Loucy (cell line): ENCODE results near the gene SAP30L.

Experiments used
- H2AFZ ChIP-seq: fragments of 200-600 bp; sonication (generic); 2 replicates; pipeline ENCODE4 v1.6.0; 2016; ENCODE audit warnings: antibody characterized with exemption, mild to moderate bottlenecking, low read length, moderate library complexity
- H3F3A ChIP-seq: fragments of 200-600 bp; 2 replicates; pipeline ENCODE4 v1.6.0; 2016; ENCODE audit warnings: antibody characterized with exemption, low read depth, mild to moderate bottlenecking
- H3K27me3 ChIP-seq: fragments of 200-600 bp; sonication (generic); 2 replicates; pipeline ENCODE4 v1.6.1; 2014; ENCODE audit warnings: low read length, mild to moderate bottlenecking; ENCODE audit not compliant: insufficient read depth, poor library complexity, severe bottlenecking
- H3K36me3 ChIP-seq: fragments of 200-600 bp; sonication (generic); 2 replicates; pipeline ENCODE4 v1.6.1; 2016; ENCODE audit warnings: low read length; ENCODE audit not compliant: insufficient read depth
- H3K4me1 ChIP-seq: fragments of 200-600 bp; sonication (generic); 2 replicates; pipeline ENCODE4 v1.5.1; 2014; ENCODE audit warnings: low read length, mild to moderate bottlenecking; ENCODE audit not compliant: insufficient read depth, poor library complexity, severe bottlenecking
- H3K4me2 ChIP-seq: fragments of 200-600 bp; sonication (generic); 2 replicates; pipeline ENCODE4 v1.6.0; 2014; ENCODE audit warnings: antibody characterized with exemption, low read length, low read depth, mild to moderate bottlenecking; ENCODE audit not compliant: poor library complexity, severe bottlenecking
- H3K4me3 ChIP-seq: fragments of 200-600 bp; sonication (generic); 2 replicates; pipeline ENCODE4 v1.5.1; 2014; ENCODE audit warnings: low read length, mild to moderate bottlenecking, mixed read lengths; ENCODE audit not compliant: poor library complexity, severe bottlenecking
- H3K79me2 ChIP-seq: fragments of 200-600 bp; sonication (generic); 2 replicates; pipeline ENCODE4 v1.6.1; 2014; ENCODE audit warnings: low read length; ENCODE audit not compliant: insufficient read depth
- H3K9ac ChIP-seq: fragments of 200-600 bp; sonication (generic); 2 replicates; pipeline ENCODE4 v1.6.0; 2014; ENCODE audit warnings: mild to moderate bottlenecking, low read depth, low read length, moderate library complexity; ENCODE audit not compliant: poor library complexity, severe bottlenecking
- H3K9me2 ChIP-seq: fragments of 200-600 bp; sonication (generic); replicated peaks from 2 replicates; pipeline ENCODE4 v1.6.1; 2016; ENCODE audit warnings: low read depth, low read length, mixed read lengths
- H3K9me3 ChIP-seq: fragments of 200-600 bp; sonication (generic); 2 replicates; pipeline ENCODE4 v1.6.1; 2014; ENCODE audit warnings: mild to moderate bottlenecking, antibody characterized with exemption, low read length, low read depth; ENCODE audit not compliant: insufficient read depth
- H4K20me1 ChIP-seq: fragments of 200-600 bp; sonication (generic); 2 replicates; pipeline ENCODE4 v1.6.0; 2014; ENCODE audit warnings: antibody characterized with exemption, low read length, mild to moderate bottlenecking; ENCODE audit not compliant: insufficient read depth, poor library complexity, severe bottlenecking
- CTCF ChIP-seq: fragments of 200-600 bp; sonication (generic); conservative IDR thresholded peaks from 2 replicates; pipeline ENCODE4 v1.5.1; 2014; ENCODE audit warnings: mild to moderate bottlenecking, antibody characterized with exemption, low read length
- EZH2phosphoT487 ChIP-seq: fragments of 200-600 bp; IDR thresholded peaks from 2 replicates; pipeline ENCODE4 v1.6.1; 2018; ENCODE audit warnings: antibody characterized with exemption, mild to moderate bottlenecking, moderate library complexity, borderline replicate concordance

Gene SAP30L

GRCh38 chr5:154451957-154452356 is 6.2 kb downstream of the SAP30L start:
- no peaks in the 10 kb centered on the region for H3F3A ChIP-seq
- no peak overlapping the region for H3K4me3 ChIP-seq
- peaks cover 37% of the 10 kb centered on the region for H3K79me2 ChIP-seq
- no peak overlapping the region for H2AFZ ChIP-seq
- H3K4me1 ChIP-seq: peaks cover 31% of the 10 kb centered on the region
- no peaks in the 10 kb centered on the region for H3K9me2 ChIP-seq
- H3K9me3 ChIP-seq: no peaks in the 10 kb centered on the region
- no peak overlapping the region for H3K9ac ChIP-seq
- peaks cover 22% of the 10 kb centered on the region; the same call in 1 of the 2 replicates for H3K36me3 ChIP-seq
- no peak for TF ChIP-seq CTCF
- TF ChIP-seq EZH2phosphoT487: no peak
- peaks cover 27% of the 10 kb centered on the region for H4K20me1 ChIP-seq
- H3K27me3 ChIP-seq: no peaks in the 10 kb centered on the region
- no peak overlapping the region for H3K4me2 ChIP-seq

GRCh38 chr5:154455585-154455984 is 9.8 kb downstream of the SAP30L start:
- H4K20me1 ChIP-seq: no peaks in the 10 kb centered on the region
- H3K4me2 ChIP-seq: no peak overlapping the region
- H3K9me2 ChIP-seq: no peaks in the 10 kb centered on the region
- peaks cover 22% of the 10 kb centered on the region; the same call in 1 of the 2 replicates for H3K36me3 ChIP-seq
- H2AFZ ChIP-seq: no peak overlapping the region
- H3K9me3 ChIP-seq: no peaks in the 10 kb centered on the region
- H3K9ac ChIP-seq: no peak overlapping the region
- TF ChIP-seq EZH2phosphoT487 (no peak), CTCF (no peak)
- peaks cover 7% of the 10 kb centered on the region for H3K4me1 ChIP-seq
- no peaks in the 10 kb centered on the region for H3F3A ChIP-seq
- 0 out of 2 replicates have a peak, but pooled peaks cover 2% of the 10 kb centered on the region for H3K79me2 ChIP-seq
- no peak overlapping the region for H3K4me3 ChIP-seq
- no peaks in the 10 kb centered on the region for H3K27me3 ChIP-seq

GRCh38 chr5:154456540-154456939 is 10.7 kb downstream of the SAP30L start:
- H3K4me2 ChIP-seq: no peak overlapping the region
- no peak overlapping the region for H3K9ac ChIP-seq
- peaks cover 7% of the 10 kb centered on the region for H3K4me1 ChIP-seq
- no peak overlapping the region for H3K4me3 ChIP-seq
- no peak for TF ChIP-seq EZH2phosphoT487
- H4K20me1 ChIP-seq: no peaks in the 10 kb centered on the region
- no peaks in the 10 kb centered on the region for H3K27me3 ChIP-seq
- no peaks in the 10 kb centered on the region for H3K9me3 ChIP-seq
- no peaks in the 10 kb centered on the region for H3K9me2 ChIP-seq
- H2AFZ ChIP-seq: no peak overlapping the region
- no peaks in the 10 kb centered on the region for H3F3A ChIP-seq
- H3K79me2 ChIP-seq: no peaks in the 10 kb centered on the region
- H3K36me3 ChIP-seq: peaks cover 16% of the 10 kb centered on the region; the same call in 1 of the 2 replicates

GRCh38 chr5:154459015-154459414 is 13.2 kb downstream of the SAP30L start:
- Histone ChIP-seq H3K4me3 (no peak overlapping the region), H3K4me1 (peaks cover 7% of the 10 kb centered on the region)
- TF ChIP-seq EZH2phosphoT487 (no peak), CTCF (no peak)

More at GRCh38 chr5:154459015-154459414, 13.2 kb downstream of the SAP30L start:
- peaks cover 16% of the 10 kb centered on the region; the same call in 1 of the 2 replicates for H3K36me3 ChIP-seq
- H4K20me1 ChIP-seq: no peaks in the 10 kb centered on the region
- no peaks in the 10 kb centered on the region for H3K9me3 ChIP-seq
- no peak overlapping the region for H2AFZ ChIP-seq
- H3K4me2 ChIP-seq: no peak overlapping the region
- H3F3A ChIP-seq: no peaks in the 10 kb centered on the region
- H3K9me2 ChIP-seq: no peaks in the 10 kb centered on the region
- H3K27me3 ChIP-seq: no peaks in the 10 kb centered on the region
- no peak overlapping the region for H3K9ac ChIP-seq
- no peaks in the 10 kb centered on the region for H3K79me2 ChIP-seq
